Activated B cell treated with CpG ODN at 0.5 μM for 24 hours (primary cell): Measurements from ENCODE around the gene CDCP1. TPM values are rescaled to one million over a fixed set of nuclear protein-coding genes. Genes with fewer than 3 reads are reported as not detected.

Experiments
- ATAC-seq: fragments of 200-7000 bp; cut with Tn5 transposase; one replicate; pipeline ENCODE4 v1.10.0; 2021; ENCODE audit warnings: low read depth, mild to moderate bottlenecking, moderate library complexity
- CTCF ChIA-PET: fragments of 350-600 bp; sonication (Branson Sonifier 250); formaldehyde crosslinking; loops from one replicate; lab custom pipeline; 2021; ENCODE audit warnings: antibody characterized with exemption; lab: Charles Lee
- POLR2A ChIA-PET: fragments of 350-600 bp; sonication (Branson Sonifier 250); formaldehyde crosslinking; loops from one replicate; lab custom pipeline; 2021; ENCODE audit warnings: antibody characterized with exemption; lab: Charles Lee
- DNase-seq: peaks from one replicate; pipeline ENCODE4 v3.0.0; 2022
- H3K27ac Mint-ChIP-seq: one replicate; pipeline ENCODE4 v1.8.0; 2020; ENCODE audit warnings: mixed read lengths
- H3K27me3 Mint-ChIP-seq: one replicate; pipeline ENCODE4 v1.8.0; 2021; ENCODE audit warnings: mixed read lengths
- H3K36me3 Mint-ChIP-seq: one replicate; pipeline ENCODE4 v1.8.0; 2021; ENCODE audit warnings: low read depth, mixed read lengths
- H3K4me1 Mint-ChIP-seq: one replicate; pipeline ENCODE4 v1.8.0; 2021; ENCODE audit warnings: mixed read lengths
- H3K4me3 Mint-ChIP-seq: one replicate; pipeline ENCODE4 v1.8.0; 2020; ENCODE audit warnings: mild to moderate bottlenecking, mixed read lengths
- H3K9me3 Mint-ChIP-seq: one replicate; pipeline ENCODE4 v1.8.0; 2020; ENCODE audit warnings: mixed read lengths
- CTCF ChIP-seq: fragments of 200-600 bp; IDR thresholded peaks from one replicate; pipeline ENCODE4 v1.8.0; 2022; ENCODE audit warnings: antibody characterized with exemption, mild to moderate bottlenecking
- intact Hi-C: fragments of 100-400 bp; cut with micrococcal nuclease; formaldehyde crosslinking; loops from one replicate; pipeline ENCODE4 v1.15.1; 2024
- total RNA-seq: library from RNA; stranded (reverse); gene quantifications from 2 replicates; pipeline ENCODE4 v1.2.3, GENCODE V29; 2022

CDCP1 gene
- total RNA-seq, 1 donor from 2014 or later = not detected

- ATAC-seq (no peak), DNase-seq (no peak)
- no peaks in the 10 kb centered on the region for H3K4me1 Mint-ChIP-seq
- H3K36me3 Mint-ChIP-seq = no peaks in the 10 kb centered on the region
- peaks cover 8% of the 10 kb centered on the region for H3K27me3 Mint-ChIP-seq
- intact Hi-C loops = no loop called here
- TF ChIP-seq CTCF = no peak
- H3K4me3 Mint-ChIP-seq = no peak overlapping the region
- CTCF ChIA-PET = no interaction called here
- POLR2A ChIA-PET = no interaction called here
- no peak overlapping the region for H3K27ac Mint-ChIP-seq
- H3K9me3 Mint-ChIP-seq = no peaks in the 10 kb centered on the region
These were observed 35.7 kb downstream of the CDCP1 start for GRCh38 chr3:45110509-45110833.

- CTCF ChIA-PET = no interaction called here
- no peak overlapping the region for H3K4me3 Mint-ChIP-seq
These were observed 36.2 kb downstream of the CDCP1 start for GRCh38 chr3:45109771-45110508.

GRCh38 chr3:45106874-45107273, 39.3 kb downstream of the CDCP1 start:
- intact Hi-C loops = no loop called here
- Mint-ChIP-seq H3K4me1 (no peaks in the 10 kb centered on the region), H3K27me3 (peaks cover 15% of the 10 kb centered on the region), H3K4me3 (no peak overlapping the region), H3K9me3 (peaks cover 3% of the 10 kb centered on the region), H3K36me3 (no peaks in the 10 kb centered on the region), H3K27ac (no peak overlapping the region)
- no peak for TF ChIP-seq CTCF
- ChIA-PET POLR2A (no interaction called here), CTCF (no interaction called here)
- DNase-seq (no peak), ATAC-seq (no peak)

More at GRCh38 chr3:45109771-45110508, 36.2 kb downstream of the CDCP1 start:
- no peaks in the 10 kb centered on the region for H3K4me1 Mint-ChIP-seq
- no peak for TF ChIP-seq CTCF
- intact Hi-C loops = no loop called here
- no peaks in the 10 kb centered on the region for H3K9me3 Mint-ChIP-seq
- no peak overlapping the region for H3K27ac Mint-ChIP-seq
- POLR2A ChIA-PET = no interaction called here
- no peaks in the 10 kb centered on the region for H3K36me3 Mint-ChIP-seq
- DNase-seq (no peak), ATAC-seq (no peak)
- H3K27me3 Mint-ChIP-seq = peaks cover 11% of the 10 kb centered on the region

- no peaks in the 10 kb centered on the region for H3K36me3 Mint-ChIP-seq
- no peak for ATAC-seq
- CTCF ChIA-PET = no interaction called here
- peaks cover 3% of the 10 kb centered on the region for H3K9me3 Mint-ChIP-seq
- H3K4me1 Mint-ChIP-seq = no peaks in the 10 kb centered on the region
- H3K27ac Mint-ChIP-seq = no peak overlapping the region
- intact Hi-C loops = no loop called here
- peaks cover 15% of the 10 kb centered on the region for H3K27me3 Mint-ChIP-seq
- POLR2A ChIA-PET = no interaction called here
- no peak overlapping the region for H3K4me3 Mint-ChIP-seq
- no peak for DNase-seq
- no peak for TF ChIP-seq CTCF
These were observed 40.1 kb downstream of the CDCP1 start for GRCh38 chr3:45105855-45106671.
